GM18526 (cell line): ENCODE data around the gene LIPG.

Experiments used
- POLR2A ChIP-seq: IDR thresholded peaks from 3 replicates; pipeline ENCODE4 v1.6.1; 2011; ENCODE audit not compliant: insufficient read length; ENCODE audit errors: extremely low read depth

LIPG gene

GRCh38 chr18:49537232-49537896 is 24.5 kb upstream of the LIPG start:
- no peak for TF ChIP-seq POLR2A

- TF ChIP-seq POLR2A, result no peak
These were observed 17.5 kb upstream of the LIPG start for GRCh38 chr18:49544362-49544761.

- TF ChIP-seq POLR2A, result no peak
These were observed 15.6 kb upstream of the LIPG start for GRCh38 chr18:49546278-49546677.

- no peak for TF ChIP-seq POLR2A
These were observed 15.1 kb upstream of the LIPG start for GRCh38 chr18:49546719-49547273.

GRCh38 chr18:49547701-49548100 is 14.2 kb upstream of the LIPG start:
- no peak for TF ChIP-seq POLR2A

- TF ChIP-seq POLR2A, result no peak
These were observed 13.6 kb upstream of the LIPG start for GRCh38 chr18:49548229-49548636.

GRCh38 chr18:49550621-49551339 is 11.1 kb upstream of the LIPG start:
- no peak for TF ChIP-seq POLR2A

- TF ChIP-seq POLR2A, result no peak
These were observed 8.9 kb upstream of the LIPG start for GRCh38 chr18:49553003-49553402.

- no peak for TF ChIP-seq POLR2A
These were observed 6.2 kb upstream of the LIPG start for GRCh38 chr18:49555641-49556040.

- no peak for TF ChIP-seq POLR2A
These were observed 3.5 kb upstream of the LIPG start for GRCh38 chr18:49558356-49558755.

- no peak for TF ChIP-seq POLR2A
These were observed 1.6 kb upstream of the LIPG start for GRCh38 chr18:49560277-49560623.

GRCh38 chr18:49560624-49561288 is 1.1 kb upstream of the LIPG start:
- TF ChIP-seq POLR2A, result no peak

GRCh38 chr18:49562481-49563129 is 748 bp downstream of the LIPG start:
- no peak for TF ChIP-seq POLR2A

GRCh38 chr18:49563130-49563540 is 1.3 kb downstream of the LIPG start:
- TF ChIP-seq POLR2A, result no peak

- TF ChIP-seq POLR2A, result no peak
These were observed 2.1 kb downstream of the LIPG start for GRCh38 chr18:49563701-49564517.

GRCh38 chr18:49564518-49564834 is 2.6 kb downstream of the LIPG start:
- TF ChIP-seq POLR2A, result no peak
